Stomach (tissue), 9 donors: ENCODE results near the gene RPL35. TPM values are rescaled to one million over a fixed set of nuclear protein-coding genes. Genes with fewer than 3 reads are reported as not detected.
"Not testable (repeated sequence)": the region's sequence is repeated elsewhere in the genome, so short reads cannot be mapped to it uniquely, and the experiment has no call there.

Experiments used
- DNase-seq, 2 donors: peaks; one replicate each; pipeline versions ENCODE4 v3.0.0 to v3.0.0-alpha.2; 2013 to 2019
- H3K27ac ChIP-seq, 5 donors: fragments of 200-600 bp in 4 of 5; sonication (generic) in 4 of 5; one replicate each; pipeline ENCODE4 v1.5.1; 2013 to 2019; ENCODE audit warnings: mild to moderate bottlenecking in 1 of 5, moderate library complexity in 1 of 5
- H3K27me3 ChIP-seq, 3 donors: fragments of 200-600 bp; sonication (generic); one replicate each; pipeline ENCODE4 v1.5.1; 2017 to 2019; ENCODE audit warnings: mixed run types in 1 of 3
- H3K36me3 ChIP-seq, 4 donors: fragments of 200-600 bp; sonication (generic); 1 replicate in 3 of 4; 2 replicates in 1 of 4; pipeline ENCODE4 v1.5.1; 2016 to 2019
- H3K4me1 ChIP-seq, 4 donors: fragments of 200-600 bp; sonication (generic); one replicate each; pipeline ENCODE4 v1.5.1; 2016 to 2019
- H3K4me3 ChIP-seq, 4 donors: fragments of 200-600 bp; sonication (generic) in 3 of 4; one replicate each; pipeline ENCODE4 v1.5.1; 2016 to 2019; ENCODE audit warnings: mild to moderate bottlenecking in 1 of 4
- H3K9me3 ChIP-seq, 4 donors: fragments of 200-600 bp; sonication (generic); one replicate each; pipeline ENCODE4 v1.5.1; 2016 to 2019
- CTCF ChIP-seq, 7 experiments: fragments of 450-650 bp in 4 of 7; fragments of 200-600 bp in 3 of 7; sonication (generic) in 3 of 7; IDR thresholded peaks; one replicate each; pipeline ENCODE4 v1.5.1; 2016 to 2019; ENCODE audit warnings: antibody characterized with exemption in 7 of 7, control low read depth in 2 of 7, mild to moderate bottlenecking in 1 of 7
- EP300 ChIP-seq: sonication (generic); formaldehyde crosslinking; IDR thresholded peaks from one replicate; pipeline ENCODE4 v1.6.1; 2017; ENCODE audit warnings: antibody characterized with exemption
- POLR2A ChIP-seq, 4 donors: fragments of 450-650 bp; IDR thresholded peaks; one replicate each; pipeline ENCODE4 v1.6.1; 2016; ENCODE audit warnings: antibody characterized with exemption in 4 of 4, control low read depth in 2 of 4, mild to moderate bottlenecking in 1 of 4, moderate library complexity in 1 of 4
- POLR2AphosphoS5 ChIP-seq, 3 donors: sonication (generic); formaldehyde crosslinking; IDR thresholded peaks; one replicate each; pipeline ENCODE4 v1.6.1; 2016; ENCODE audit warnings: antibody characterized with exemption in 3 of 3
- WGBS, 5 donors: extraction: QIAGEN DNeasy Blood & Tissue Kit in 3 of 5; methylation state at CpG; one replicate each; pipeline versions ENCODE4 v1.1.5 to v1.1.7; 2013 to 2018; 5-methylcytosine and 5-hydroxymethylcytosine counted together
- intact Hi-C: fragments of 100-400 bp; cut with DNase I; formaldehyde crosslinking; loops from one replicate; pipeline ENCODE4 v1.15.1; 2023; ENCODE audit warnings: low total_unique reads
- polyA plus RNA-seq, 3 donors: library from polyadenylated mRNA; stranded (reverse); fragments of 200-250 nt; gene quantifications; one replicate each; pipeline ENCODE4 v1.2.3, GENCODE V29; 2013
- total RNA-seq, 5 donors: library from RNA; depleted of rRNA; stranded (reverse); fragments of >200 nt; gene quantifications; one replicate each; pipeline versions ENCODE4 v1.1.0 to v1.2.3, GENCODE V29; 2014 to 2016
- donor health status: healthy with polysubstance abuse.
- donor health status: Bipolar disorder and iron deficiency.
- donor health status: healthy.

The RPL35 gene
- total and polyA plus RNA-seq, 8 donors: 941 to 6,131 (median 1,860) TPM

GRCh38 chr9:124841075-124841821 lies 20.5 kb downstream of the RPL35 start:
- intact Hi-C loops: no loop called here
- TF ChIP-seq POLR2AphosphoS5 (IDR thresholded peaks at IDR 0.05) (no peak), POLR2A (IDR thresholded peaks at IDR 0.05) (no peak), CTCF (IDR thresholded peaks at IDR 0.05) (no peak)

GRCh38 chr9:124840300-124840833 lies 21.4 kb downstream of the RPL35 start:
- TF ChIP-seq CTCF (IDR thresholded peaks at IDR 0.05) (no peak), EP300 (no peak), POLR2AphosphoS5 (IDR thresholded peaks at IDR 0.05) (no peak), POLR2A (IDR thresholded peaks at IDR 0.05) (no peak)
- 63 to 71% (median 66%) methylated on average over 15 to 18 of the region's 18 CpGs for WGBS, 5 donors
- Histone ChIP-seq H3K4me1 (peaks cover 2 to 14% (median 7%) of the 10 kb centered on the region in 4 donors), H3K27ac (no peak overlapping the region), H3K36me3 (no peaks in the 10 kb centered on the region), H3K4me3 (no peak overlapping the region), H3K27me3 (peaks cover 0 to 15% (median 0%) of the 10 kb centered on the region in 3 donors), H3K9me3 (no peaks in the 10 kb centered on the region)
- DNase-seq: peak in 1 of 2 donors; percentile 59
- intact Hi-C loops: no loop called here

More at GRCh38 chr9:124841075-124841821, 20.5 kb downstream of the RPL35 start:
- Histone ChIP-seq H3K27ac (no peak overlapping the region), H3K4me3 (no peak overlapping the region), H3K4me1 (peaks cover 0 to 8% (median 3%) of the 10 kb centered on the region in 4 donors), H3K9me3 (no peaks in the 10 kb centered on the region), H3K36me3 (no peaks in the 10 kb centered on the region), H3K27me3 (peaks cover 0 to 15% (median 0%) of the 10 kb centered on the region in 3 donors)
- peak in 1 of 2 donors; percentile 84 for DNase-seq
- WGBS, 5 donors: 62 to 83% (median 72%) methylated on average over 10 to 14 of the region's 14 CpGs

GRCh38 chr9:124839612-124840299 lies 22.0 kb downstream of the RPL35 start:
- intact Hi-C loops: no loop called here
- DNase-seq: peak in 1 of 2 donors; percentile 78
- Histone ChIP-seq H3K27ac (no peak overlapping the region), H3K4me3 (no peak overlapping the region), H3K9me3 (no peaks in the 10 kb centered on the region), H3K36me3 (no peaks in the 10 kb centered on the region), H3K4me1 (peaks cover 8 to 20% (median 14%) of the 10 kb centered on the region in 4 donors), H3K27me3 (peaks cover 0 to 15% (median 0%) of the 10 kb centered on the region in 3 donors)
- 57 to 63% (median 61%) methylated on average over 10 to 12 of the region's 12 CpGs for WGBS, 5 donors
- TF ChIP-seq CTCF (IDR thresholded peaks at IDR 0.05) (peak in 4 of 7 experiments; percentile 14 to 47 (median 22)), POLR2AphosphoS5 (IDR thresholded peaks at IDR 0.05) (no peak), POLR2A (IDR thresholded peaks at IDR 0.05) (no peak), EP300 (no peak)

GRCh38 chr9:124838567-124839275 lies 23.0 kb downstream of the RPL35 start:
- H3K36me3 ChIP-seq, intact Hi-C loops, H3K27ac ChIP-seq, DNase-seq, H3K9me3 ChIP-seq: not testable (repeated sequence)
- Histone ChIP-seq H3K27me3 (peaks cover 0 to 15% (median 0%) of the 10 kb centered on the region in 3 donors), H3K4me1 (peaks cover 9 to 27% (median 19%) of the 10 kb centered on the region in 4 donors), H3K4me3 (peak overlapping the region in 2 of 4 donors; percentile 15 to 32)
- 67 to 84% (median 78%) methylated on average over 9 to 42 of the region's 52 CpGs for WGBS, 5 donors

GRCh38 chr9:124838132-124838531 lies 23.6 kb downstream of the RPL35 start:
- H3K4me1 ChIP-seq: peaks cover 9 to 27% (median 19%) of the 10 kb centered on the region in 4 donors
- intact Hi-C loops, H3K4me3 ChIP-seq, DNase-seq, H3K36me3 ChIP-seq, H3K9me3 ChIP-seq, H3K27ac ChIP-seq: not testable (repeated sequence)
- H3K27me3 ChIP-seq: peaks cover 0 to 15% (median 0%) of the 10 kb centered on the region in 3 donors
- WGBS, 5 donors: 47 to 66% (median 60%) methylated on average over 5 of the region's 5 CpGs
